RPMI7951 (cell line): ENCODE measurements around the gene MCL1. TPM values are rescaled to one million over a fixed set of nuclear protein-coding genes. Genes with fewer than 3 reads are reported as not detected.
"Not testable (repeated sequence)": the region's sequence is repeated elsewhere in the genome, so short reads cannot be mapped to it uniquely, and the experiment has no call there.

ENCODE experiments used
- DNase-seq: peaks from one replicate; pipeline ENCODE4 v3.0.0-alpha.2; 2012; ENCODE audit warnings: low read depth
- total RNA-seq: library from RNA; depleted of rRNA; stranded (reverse); fragments of >200 nt; shearing (Covaris generic); gene quantifications from 2 replicates; pipeline ENCODE4 v1.2.3, GENCODE V29; 2014; rRNA removed

MCL1 gene
- total RNA-seq = 119 and 124 TPM in 2 replicates

DNA sequence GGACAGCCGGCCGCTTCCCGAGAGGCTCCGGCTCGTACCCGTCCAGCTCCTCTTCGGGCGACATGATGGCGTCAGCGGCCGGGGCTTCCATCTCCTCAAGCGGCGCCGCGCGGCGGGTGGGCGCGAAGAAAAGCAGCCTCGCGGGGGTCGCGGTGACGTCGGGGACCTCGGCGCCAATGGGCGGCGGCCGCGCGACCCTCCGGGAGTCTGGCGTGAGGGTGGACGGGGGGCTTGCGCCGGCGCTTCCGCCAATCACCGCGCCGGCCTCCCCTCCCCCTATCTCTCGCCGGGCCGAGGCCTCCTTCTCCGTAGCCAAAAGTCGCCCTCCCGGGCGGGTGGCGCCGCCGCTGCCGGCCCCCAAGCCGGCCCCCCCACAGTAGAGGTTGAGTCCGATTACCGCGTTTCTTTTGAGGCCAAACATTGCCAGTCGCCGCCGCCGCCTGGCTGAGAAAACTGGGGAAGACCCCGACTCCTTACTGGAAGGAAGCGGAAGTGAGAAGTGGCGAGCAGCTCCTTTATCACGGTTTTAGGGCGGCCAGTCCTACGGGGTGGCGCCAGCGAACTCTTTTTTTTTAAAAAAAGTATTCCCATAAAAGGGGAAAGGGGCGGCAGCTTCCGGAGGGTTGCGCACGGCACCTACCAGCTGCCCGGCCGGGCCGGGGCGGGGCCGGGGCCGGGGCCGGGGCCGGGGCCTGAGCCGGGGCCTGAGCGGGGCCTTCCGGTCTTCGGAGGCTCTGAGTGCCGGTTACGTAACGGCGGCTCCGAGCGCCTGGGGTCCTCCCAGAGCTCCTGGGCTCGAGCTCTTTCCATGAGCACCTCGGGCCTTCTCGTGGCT, at the start of gene MCL1:
Gene MCL1, minus strand, starts transcription at position 501 of the 835 bp plus-strand sequence. Its CDS starts 80 bp downstream, at position 421.
- DNase-seq = peak; percentile 97

DNA sequence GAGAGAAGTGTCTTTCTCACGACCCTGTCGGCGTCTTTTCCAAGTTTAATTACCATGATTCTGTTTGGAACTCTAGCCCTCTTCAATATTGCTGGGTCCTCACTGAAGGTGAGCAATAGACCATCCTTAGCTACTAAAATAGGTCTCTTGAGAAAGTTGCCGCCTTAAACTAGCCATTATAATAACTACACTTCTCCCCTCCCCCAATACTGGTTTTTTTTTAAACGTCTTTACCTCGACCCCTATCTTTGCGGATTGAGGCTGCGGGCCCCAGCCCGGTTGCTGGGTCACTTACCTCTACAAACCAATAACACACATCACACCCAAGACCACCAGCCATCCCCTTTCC, 49.3 kb upstream of the MCL1 start:
- DNase-seq = no peak

DNA sequence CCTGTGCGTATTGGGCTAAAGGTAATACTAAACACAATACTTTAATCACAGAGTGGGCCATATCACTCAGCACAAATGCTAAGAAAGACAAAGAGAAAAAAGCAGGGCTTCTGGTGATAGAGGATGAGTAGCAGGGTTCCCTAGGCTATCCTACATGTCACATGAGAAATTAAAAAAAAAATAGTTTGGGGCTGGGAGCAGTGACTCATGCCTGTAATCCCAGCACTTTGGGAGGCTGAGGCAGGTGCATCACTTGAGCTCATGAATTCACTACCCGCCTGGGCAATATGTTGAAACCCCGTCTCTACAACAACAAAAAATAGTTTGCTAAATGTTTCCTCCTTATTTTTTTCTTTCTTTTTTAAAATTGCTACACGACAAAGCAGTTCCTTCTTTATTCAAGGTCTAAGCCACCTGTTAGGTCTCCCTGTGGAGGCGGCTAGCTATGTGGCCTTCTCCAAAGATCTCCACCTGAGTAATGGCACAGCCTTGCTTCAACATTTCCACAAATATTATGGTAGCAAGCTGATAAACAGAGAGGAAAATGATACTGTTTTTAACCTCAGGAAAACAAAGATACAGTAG, 48.5 kb upstream of the MCL1 start:
- no peak for DNase-seq

DNA sequence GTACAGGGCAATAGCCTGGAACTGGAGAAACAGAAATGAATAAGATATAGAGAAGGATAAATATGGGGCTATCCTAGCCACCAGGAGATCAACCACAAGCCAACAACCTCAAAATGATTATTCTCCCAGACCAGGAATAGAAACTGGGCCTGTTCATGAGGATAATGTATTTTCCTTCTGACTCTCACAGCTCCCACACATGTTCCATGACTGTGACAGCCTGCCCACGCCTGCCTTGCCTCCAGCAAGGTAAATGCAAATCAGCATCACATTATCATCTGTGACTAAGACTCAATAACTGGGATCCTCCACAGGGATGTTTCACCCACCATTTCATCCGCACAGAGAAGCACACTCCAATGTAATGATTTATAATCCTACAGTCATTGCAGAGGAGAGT, 46.7 kb upstream of the MCL1 start:
- DNase-seq = peak; percentile 26

DNA sequence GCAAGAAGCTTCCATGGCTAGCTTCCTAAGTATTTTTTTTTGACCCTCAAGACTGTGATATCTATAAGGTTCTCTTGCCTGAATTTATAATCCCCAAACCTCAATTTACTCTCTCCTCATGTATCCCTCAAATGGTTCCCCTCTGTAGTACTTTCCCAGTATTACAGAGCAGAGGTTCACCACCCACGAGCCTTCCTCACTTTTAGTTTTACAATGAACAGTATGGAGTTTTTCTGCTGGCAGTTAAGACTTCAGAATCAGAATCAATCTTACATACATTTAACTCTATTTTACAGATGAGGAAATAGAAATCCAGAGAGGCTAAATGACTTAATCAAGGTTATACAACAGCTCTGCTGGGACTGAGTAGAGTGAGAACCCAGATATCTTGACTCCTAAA, 45.1 kb upstream of the MCL1 start:
- DNase-seq = not testable (repeated sequence)

DNA sequence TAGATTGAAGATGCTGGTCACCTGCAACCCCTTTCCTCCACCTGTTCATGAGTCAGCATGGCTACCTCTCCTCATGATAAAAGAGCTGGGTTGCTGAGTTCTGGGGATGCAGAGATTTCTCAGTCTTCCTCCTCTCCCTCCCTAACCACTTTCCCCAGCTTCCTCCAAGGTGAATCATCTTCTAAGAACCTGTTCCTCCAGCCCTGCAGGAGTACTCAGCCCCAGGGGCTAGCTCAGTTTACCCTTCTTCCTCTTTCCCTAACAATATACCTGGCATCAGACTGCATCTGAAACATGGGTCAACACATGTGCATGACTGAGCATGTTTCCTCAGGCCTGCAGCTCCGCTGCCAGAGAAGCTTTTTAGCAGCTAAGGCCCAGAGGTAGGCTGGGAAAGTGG, 44.7 kb upstream of the MCL1 start:
- not testable (repeated sequence) for DNase-seq

DNA sequence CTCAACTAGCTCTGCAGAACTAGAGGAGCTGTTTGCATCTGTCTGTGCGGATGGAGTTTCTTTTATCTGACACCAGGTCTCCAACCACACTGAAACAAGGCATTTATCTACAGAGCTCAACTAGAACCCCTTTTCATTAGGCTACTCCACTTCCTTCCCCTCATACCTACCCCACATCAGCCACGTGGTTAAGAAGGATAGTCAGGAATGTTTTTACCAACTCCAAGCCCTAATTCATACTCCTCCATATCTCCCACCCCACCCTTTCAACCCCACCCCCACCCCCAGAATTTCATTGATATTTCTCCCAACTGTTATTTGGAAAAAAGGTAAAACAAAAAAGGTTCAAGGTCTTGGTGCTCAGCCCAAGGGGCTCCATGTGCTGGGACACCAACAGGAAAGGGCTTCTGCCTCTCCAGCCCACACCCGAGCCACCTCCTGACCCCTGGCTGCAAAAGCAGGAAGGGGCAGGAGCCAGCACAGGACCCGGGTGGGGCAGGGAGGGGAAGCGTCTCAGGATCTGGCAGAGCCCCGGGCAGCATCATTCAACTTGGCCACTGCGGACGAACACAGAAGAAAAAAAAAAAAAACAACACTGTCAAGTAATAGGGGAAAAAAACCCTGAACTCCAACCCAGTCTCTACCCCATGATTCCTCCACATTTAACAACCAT, 43.0 kb upstream of the MCL1 start:
- DNase-seq = no peak

DNA sequence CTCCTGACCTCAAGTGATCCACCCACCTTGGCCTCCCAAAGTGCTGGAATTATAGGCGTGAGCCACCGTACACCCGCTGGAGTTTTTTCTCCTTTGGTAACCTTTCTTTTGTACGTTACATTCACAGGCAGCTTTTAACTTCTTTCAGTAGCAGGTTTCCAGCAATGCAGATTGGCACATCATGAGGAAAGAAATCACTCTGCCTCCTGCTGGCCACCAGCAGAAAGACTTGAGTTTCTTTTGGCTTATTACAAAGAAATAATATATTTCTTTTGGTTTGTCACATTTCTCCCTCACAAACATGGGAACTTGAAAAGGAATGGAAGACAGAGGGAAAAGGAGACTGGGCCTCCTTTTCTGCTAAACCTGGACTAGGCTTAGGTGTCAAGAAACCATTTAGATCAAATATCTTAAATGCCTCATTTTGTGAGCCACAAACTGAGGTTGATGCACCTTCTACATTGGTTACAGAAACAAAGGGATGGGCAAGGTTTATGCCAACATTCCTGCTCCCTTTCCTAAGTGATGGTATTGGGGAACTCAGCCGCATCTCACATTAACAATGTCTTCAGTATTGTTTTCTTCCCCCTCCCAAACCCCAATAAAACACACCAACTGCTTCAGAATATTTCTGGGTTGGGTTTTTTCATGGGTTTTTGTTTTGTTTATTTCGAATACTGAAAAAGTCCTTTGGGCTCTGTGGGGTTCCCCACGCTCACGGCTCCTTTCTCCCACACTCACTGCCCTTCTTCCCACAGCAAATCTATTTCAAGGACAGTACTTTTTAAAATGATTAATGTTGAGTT, 42.3 kb upstream of the MCL1 start:
- peak; percentile 56 for DNase-seq

DNA sequence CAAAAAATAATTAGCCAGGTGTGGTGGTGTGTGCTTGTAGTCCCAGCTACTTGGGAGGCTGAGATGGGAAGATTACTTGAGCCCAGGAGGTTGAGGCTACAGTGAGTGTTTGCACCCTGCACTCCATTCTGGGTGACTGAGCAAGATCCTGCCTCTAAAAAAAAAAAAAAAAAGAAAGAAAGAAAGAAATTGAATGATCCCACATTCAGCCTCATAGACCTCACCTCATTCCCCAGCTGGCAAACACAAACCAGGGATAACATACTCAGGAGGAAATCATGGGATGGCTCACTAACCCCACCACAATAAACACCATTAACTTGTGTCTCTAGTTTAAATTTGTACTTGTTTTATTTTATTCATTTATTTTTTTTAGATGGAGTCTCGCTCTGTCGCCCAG, 41.5 kb upstream of the MCL1 start:
- DNase-seq = no peak

DNA sequence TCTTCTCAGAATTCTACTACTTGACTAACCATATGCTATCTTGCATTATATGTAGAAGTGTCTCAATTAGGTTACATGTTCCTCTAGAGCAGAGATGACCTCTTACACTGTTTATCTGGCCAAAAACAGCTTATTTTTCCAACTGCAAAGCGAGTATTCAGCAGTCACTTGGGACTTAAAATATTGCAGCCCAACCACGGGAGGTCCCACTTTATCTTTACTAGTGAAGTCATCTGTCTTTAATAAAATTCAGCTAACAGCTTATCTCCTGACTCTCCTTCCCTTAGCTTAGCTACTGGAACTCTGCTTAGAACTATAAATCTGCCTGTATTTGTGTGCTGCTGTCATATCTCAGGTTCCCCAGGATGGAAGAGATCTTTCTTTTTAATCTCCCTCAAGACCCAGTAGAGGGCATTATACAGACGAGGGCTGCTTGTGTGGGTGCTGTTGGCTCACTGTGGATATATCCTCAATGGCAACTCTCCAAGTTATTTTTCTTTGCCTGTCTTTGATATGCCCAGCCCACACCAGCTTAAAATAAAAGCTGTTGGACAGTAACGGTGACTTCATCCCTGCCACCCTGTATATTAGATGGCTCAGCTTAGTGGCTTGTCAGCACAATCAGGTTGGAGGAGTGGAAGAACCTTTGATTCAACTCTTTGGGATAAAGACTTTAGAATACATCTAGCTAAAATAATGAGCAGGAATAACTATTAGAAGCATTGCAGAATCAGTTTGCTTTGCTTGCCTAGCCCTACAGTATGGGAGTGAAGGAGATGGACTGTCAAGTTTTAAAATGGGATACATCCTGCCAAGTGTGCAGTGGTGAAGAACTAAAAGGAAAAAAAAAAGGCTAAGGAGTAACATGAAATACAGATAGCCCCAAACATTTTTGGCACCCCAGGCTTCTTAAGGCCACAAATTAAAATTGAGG, 40.4 kb upstream of the MCL1 start:
- peak; percentile 77 for DNase-seq

DNA sequence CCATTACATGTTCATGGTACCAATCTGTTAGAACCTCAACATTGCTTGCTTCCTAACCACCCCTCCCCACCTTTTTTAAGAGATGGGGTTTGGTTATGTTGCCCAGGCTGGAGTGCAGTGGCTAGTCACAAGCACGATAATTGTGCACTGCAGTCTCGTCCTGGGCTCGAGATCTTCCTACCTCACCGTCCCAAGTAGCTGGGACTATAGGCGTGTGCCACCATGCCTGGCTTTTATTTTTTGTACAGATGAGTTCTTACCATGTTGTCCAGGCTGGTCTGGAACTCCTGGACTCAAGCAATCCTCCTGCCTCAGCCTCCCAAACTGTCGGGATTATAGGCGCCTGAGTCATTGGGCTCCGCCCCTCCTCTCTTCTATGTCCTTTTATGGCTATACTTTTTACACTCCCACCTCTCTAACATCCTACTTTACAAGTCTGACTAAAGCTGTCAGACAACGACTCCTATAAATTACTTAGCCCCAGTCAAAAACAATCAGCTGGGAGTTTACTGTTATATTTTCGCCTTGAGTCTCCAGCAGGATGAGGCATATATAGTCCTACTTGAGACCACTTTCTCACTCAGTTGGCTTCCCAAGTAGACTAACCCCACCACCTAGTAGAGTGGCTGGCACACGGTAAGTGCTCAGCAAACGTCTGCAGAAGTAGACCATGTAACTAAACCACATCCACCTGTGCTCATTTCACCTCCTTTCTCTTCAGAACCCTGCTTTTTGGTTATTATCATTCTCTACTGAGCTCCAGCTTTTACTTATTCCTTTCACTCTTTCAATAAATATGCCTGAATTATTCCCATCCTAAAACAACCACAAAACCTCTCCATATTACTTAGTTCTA, 36.2 kb upstream of the MCL1 start:
- DNase-seq = peak; percentile 17

DNA sequence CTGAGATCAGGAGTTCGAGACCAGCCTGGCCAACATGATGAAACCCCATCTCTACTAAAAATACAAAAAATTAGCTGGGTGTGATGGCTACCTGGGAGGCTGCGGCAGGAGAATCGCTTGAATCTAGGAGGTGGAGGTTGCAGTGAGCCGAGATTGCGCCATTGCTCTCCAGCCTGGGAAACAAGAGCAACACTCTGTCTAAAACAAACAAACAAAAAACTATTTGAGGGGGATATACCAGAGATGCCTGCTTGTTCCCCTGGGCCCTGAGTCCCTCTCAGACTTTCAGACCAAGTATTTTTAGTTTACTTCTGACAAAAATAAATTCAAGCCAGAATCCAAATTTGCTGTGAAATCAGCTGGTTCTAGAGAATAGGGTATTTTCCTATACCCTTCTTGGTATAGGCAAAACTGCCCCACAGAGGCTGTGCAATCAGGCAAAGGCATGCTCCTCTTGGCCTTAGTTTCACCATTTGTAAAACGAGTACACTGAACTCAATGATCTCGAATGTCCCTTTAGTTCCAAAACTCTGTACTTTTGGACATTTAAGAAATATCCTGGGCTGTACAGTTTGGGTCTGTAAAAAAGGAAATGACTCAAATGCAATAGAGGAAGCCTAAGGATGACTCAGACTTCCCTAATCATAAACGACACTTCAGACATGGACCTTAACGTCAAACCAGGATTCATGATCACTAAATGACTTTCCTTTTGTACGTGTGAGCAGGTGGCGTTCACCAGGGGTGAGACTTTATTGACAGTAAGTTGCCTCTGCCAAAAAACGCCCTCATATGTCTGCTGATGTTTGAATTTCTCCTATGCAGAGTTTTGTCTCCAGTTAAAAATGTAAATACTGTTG, 33.9 kb upstream of the MCL1 start:
- DNase-seq = peak; percentile 89

DNA sequence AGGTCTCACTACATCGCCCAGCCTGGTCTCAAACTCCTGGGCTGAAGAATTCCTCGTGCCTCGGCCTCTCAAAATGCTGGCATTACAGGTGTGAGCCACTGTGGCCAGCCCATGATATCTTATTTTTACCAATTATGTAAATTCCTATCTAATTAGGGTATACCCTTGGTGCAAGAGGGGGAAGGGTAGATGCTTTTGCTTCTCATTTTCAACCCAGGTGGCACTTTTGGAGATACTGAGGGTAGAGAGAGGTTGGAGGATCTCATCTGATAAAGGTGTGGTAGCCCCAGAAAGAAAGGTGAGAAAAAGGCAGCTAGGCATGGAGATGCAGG, 32.6 kb upstream of the MCL1 start:
- no peak for DNase-seq

DNA sequence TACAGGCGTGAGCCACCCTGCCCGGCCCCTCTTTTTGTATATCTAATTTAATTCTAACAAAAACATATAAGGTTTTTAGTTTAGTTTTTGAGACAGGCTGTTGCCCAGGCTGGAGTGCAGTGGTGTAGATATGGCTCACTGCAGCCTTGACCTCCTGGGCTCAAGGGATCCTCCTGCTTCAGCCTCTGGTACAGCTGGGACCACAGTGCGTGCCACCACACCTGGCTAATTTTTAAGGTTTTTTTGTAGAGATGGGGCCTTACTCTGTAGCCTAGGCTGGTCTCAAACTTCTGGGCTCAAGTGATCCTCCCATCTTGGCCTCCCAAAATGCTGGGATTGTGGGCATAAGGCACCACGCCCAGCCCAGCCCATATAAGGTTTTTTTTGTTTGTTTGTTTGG, 31.2 kb upstream of the MCL1 start:
- no peak for DNase-seq

DNA sequence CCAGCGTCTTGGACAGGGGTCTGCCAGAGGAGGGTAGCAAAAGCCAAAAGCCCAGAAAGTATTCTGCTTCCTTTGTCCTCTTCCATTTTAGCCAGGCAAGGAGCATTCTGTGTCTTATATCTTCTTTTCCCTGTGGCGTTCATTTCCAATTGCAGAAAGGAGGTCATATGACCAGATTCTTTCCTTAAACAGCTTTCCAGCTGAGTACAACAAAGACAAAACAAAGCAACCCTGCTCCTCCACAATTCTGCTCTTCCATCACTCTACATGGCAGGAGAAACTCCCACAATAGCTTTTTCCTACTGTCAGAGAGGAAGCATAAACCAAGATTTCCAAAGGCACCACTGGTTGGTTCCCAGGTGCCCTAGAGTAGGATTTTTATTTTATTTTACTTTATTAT, 30.3 kb upstream of the MCL1 start:
- no peak for DNase-seq

DNA sequence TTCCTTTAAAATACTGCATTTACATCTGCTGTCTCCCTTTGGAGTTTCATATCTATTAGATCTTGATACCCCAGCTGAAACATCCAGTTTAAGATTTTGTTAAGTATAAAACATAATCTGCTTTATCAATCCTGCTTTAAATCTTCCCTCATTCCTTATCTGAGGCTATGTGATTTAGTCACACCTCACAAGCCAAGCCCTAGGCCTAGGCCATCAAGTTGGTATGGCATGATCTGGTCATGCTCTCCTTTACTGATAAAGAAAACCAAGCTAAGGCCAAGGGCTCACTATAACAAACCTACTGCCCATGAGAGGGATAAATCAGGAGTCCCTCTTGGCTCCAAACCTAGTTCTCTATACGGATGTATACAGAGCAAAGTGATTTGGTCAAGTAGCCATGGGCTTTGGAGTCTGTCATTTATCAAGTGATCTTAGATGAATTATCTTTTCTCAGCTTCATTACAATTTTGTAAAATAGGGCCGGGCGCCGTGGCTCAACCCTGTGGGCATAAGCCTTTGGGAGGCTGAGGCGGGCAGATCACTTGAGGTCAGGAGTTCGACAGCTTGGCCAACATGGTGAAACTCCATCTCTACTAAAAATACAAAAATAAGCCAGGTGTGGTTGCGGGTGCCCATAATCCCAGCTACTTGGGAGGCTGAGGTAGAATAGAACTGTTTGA, 27.2 kb upstream of the MCL1 start:
- DNase-seq = no peak

DNA sequence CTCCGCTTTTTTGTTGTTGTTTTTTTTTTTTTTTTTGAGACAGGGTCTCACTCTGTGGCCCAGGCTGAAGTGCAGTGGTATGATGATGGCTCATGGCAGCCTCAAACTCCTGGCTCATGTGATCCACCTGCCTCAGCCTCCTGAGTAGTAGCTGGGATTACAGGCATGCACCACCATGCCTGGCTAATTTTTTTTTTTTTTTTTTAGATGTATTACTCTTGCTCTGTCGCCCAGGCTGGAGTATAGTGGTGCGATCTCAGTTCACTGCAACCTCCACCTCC, 26.0 kb upstream of the MCL1 start:
- DNase-seq = not testable (repeated sequence)

DNA sequence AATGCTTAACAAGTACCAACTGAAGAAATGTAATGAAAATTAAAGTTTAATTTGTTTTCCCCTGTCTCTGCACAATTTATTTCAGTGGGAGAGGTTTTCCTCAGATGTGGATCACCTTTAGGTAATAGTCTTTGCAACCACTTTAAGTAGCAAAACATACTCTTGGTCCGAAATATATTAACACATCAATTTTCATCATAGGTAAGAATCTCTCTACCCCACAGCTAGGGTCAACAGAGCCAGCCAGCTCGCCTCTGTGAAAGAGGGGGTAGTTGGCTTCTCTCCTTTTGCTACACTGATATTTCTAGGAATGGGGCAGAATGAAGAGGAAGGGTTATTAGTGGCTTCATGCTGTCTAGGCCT, 24.8 kb upstream of the MCL1 start:
- DNase-seq = no peak

DNA sequence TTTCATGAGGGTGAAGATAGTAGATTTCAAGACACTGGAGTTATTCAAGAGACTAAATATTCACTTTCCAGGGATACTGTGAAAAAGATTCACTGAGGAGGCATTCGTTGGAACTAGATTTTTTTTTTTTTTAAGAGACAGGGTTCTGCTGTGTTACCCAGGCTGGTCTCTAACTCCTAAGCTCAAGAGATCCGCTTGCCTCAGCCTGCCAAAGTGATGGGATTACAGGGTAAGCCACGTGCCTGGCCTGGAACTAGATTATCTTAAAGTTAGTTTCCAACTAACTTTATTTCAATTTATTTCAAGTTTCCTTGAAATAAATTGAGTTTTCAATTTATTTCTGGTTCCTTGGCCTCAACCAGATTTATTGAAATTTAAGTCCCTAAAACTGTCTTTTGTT, 24.3 kb upstream of the MCL1 start:
- no peak for DNase-seq
